GM19239 (cell line): ENCODE measurements around the gene CCM2L.
"Not testable (repeated sequence)": the region's sequence is repeated elsewhere in the genome, so short reads cannot be mapped to it uniquely, and the experiment has no call there.

ENCODE experiments used
- DNase-seq: peaks from one replicate; pipeline ENCODE4 v3.0.0; 2011; ENCODE audit warnings: low spot score; ENCODE audit not compliant: insufficient read length
- FAIRE-seq: peaks from 2 replicates; lab custom pipeline; 2011; peaks lifted over from hg19 to GRCh38; lab: Jason Lieb, UNC

CCM2L gene

DNA sequence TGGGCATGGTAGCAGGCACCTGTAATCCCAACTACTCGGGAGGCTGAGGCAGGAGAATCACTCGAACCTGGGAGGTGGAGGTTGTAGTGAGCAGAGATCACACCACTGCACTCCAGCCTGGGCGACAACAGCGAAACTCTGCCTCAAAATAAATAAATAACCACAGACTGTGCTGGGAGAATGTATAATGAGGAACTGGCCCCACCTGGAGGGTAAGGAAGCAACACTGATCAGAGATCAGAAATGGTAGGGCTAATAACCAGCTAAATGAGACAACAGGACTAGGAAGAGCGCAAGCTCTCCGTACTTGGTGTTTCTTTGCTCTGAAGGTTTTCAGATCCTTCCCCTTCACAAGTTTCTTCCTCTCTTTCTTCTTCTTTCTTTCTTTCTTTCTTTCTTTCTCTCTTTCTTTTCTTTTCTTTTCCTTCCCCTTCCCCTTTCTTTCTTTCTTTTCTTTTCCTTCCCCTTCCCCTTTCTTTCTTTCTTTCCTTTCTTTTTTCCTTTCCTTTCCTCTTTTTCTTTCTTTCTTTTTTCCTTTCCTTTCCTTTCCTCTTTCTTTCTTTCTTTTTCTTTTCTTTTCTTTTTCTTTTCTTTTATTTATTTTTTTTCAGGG is 14.6 kb downstream of the CCM2L start:
- FAIRE-seq (no peak), DNase-seq (no peak)

GRCh38 chr20:32027643-32028042 is 17.4 kb downstream of the CCM2L start:
- no peak for DNase-seq
- no peak for FAIRE-seq

- DNase-seq (no peak), FAIRE-seq (no peak)
Observed at GRCh38 chr20:32028647-32029372, 18.6 kb downstream of the CCM2L start.

- DNase-seq: no peak
- FAIRE-seq: no peak
Observed at GRCh38 chr20:32029561-32029960, 19.3 kb downstream of the CCM2L start.

DNA sequence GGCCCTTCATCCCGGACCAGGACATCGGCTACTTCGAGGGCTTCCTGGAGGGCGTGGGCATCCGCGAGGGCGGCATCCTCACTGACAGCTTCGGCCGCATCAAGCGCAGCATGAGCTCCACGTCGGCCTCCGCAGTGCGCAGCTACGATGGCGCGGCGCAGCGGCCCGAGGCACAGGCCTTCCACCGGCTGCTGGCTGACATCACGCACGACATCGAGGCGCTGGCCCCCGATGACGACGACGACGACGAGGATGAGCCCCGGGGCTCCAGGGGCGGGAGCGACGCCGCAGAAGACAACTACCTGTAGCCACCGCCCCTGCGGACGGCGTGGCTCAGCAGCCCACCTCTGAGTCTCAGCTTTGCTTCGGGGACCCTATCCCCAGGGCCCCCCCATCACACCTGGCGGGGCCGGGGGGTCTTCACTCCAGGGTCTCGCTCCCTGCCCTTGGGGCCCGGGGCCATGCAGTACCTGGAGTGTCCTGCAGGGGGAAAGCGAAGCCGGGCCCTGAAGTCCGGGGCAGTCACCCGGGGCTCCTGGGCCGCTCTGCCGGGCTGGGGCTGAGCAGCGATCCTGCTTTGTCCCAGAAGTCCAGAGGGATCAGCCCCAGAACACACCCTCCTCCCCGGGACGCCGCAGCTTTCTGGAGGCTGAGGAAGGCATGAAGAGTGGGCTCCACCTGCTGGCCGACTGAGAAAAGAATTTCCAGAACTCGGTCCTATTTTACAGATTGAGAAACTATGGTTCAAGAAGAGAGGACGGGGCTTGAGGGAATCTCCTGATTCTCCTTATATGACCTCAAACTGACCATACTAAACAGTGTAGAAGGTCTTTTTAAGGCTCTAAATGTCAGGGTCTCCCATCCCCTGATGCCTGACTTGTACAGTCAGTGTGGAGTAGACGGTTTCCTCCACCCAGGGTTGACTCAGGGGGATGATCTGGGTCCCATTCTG is 21.0 kb downstream of the CCM2L start:
- FAIRE-seq: peak; percentile 76

GRCh38 chr20:32033316-32033715 is 23.1 kb downstream of the CCM2L start:
- FAIRE-seq (no peak), DNase-seq (no peak)

More for the DNA sequence above, 21.0 kb downstream of the CCM2L start:
- DNase-seq: no peak

GRCh38 chr20:32033721-32034120 is 23.5 kb downstream of the CCM2L start:
- FAIRE-seq, DNase-seq: not testable (repeated sequence)

DNA sequence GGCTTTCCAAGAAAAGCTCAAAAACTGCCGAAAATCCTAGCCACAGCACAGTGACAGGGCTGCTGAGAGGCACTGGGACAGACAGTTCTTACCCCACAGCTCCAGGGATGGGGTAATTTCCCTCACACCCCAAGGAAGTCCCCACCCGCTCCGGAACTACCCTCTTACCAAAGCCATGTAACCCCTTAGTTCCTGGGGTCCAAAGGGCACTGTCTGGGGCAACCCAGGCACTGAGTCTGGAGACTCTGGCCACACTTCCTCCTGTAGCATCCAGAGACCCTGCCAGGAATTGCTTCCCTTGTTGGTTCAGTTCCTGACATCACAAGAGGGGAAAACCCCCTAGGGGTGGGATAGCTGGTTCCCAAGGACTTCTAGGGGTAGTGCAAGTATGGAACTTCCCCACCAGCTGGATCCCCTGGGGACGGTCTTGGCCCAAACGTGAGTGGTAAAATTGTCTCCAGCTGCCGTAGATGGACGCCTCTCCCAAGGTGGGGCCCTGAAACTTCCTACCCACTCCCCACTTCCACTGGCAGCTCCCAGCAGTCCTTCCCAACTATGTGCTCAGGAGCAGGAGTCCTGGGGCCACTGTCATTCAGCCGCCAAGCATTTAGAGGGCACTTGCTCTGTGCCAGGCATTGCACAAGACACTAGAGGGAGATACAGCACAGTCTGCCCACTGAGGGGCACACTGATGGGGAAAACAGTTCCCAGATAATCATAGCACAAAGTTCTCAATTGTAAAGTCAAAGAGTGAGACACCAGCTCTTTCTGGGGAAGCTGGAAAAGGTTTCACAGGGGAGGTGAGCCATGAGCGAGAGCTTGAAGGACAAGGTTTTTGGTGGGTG is 24.6 kb downstream of the CCM2L start:
- no peak for DNase-seq
- FAIRE-seq: no peak

- no peak for FAIRE-seq
- DNase-seq: no peak
Observed at GRCh38 chr20:32035426-32035779, 25.2 kb downstream of the CCM2L start.

GRCh38 chr20:32036252-32036651 is 26.0 kb downstream of the CCM2L start:
- FAIRE-seq (no peak), DNase-seq (no peak)

DNA sequence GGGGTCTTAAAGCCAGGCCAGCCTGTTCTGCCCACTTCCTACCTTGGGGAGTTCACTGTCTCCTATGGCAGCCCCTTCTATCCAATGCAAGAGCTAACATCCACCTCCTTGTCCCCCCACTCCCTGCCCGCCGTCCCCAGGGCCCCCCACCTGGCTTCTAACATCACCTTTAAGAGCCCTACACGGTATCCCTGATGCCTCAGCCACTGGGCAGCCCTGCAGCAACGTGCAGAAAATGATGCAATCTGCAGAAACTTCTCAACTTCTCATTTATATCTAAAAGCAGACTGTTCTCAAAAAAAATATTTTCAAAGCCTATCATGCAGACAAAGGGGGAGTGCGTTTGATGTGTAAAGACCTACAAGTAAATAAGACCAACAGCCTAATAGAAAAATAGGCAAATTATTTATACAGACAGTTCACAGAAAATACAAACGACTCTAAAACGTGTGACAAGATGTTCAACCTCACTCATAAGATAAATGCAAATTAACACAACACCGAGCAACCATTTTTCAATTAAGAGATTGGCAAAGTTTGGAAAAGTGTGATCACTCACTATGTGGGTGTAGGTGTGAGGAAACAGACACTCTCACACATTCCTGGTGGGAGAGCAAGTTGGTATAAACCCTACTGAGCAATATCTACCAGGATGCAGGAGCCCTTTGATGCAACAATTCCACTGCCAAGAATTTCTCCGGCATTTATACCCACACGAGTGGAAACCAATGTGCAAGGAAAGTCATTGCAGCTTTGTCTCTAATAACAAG is 26.7 kb downstream of the CCM2L start:
- FAIRE-seq (no peak), DNase-seq (no peak)

- no peak for DNase-seq
- FAIRE-seq: no peak
Observed at GRCh38 chr20:32037929-32038328, 27.7 kb downstream of the CCM2L start.

DNA sequence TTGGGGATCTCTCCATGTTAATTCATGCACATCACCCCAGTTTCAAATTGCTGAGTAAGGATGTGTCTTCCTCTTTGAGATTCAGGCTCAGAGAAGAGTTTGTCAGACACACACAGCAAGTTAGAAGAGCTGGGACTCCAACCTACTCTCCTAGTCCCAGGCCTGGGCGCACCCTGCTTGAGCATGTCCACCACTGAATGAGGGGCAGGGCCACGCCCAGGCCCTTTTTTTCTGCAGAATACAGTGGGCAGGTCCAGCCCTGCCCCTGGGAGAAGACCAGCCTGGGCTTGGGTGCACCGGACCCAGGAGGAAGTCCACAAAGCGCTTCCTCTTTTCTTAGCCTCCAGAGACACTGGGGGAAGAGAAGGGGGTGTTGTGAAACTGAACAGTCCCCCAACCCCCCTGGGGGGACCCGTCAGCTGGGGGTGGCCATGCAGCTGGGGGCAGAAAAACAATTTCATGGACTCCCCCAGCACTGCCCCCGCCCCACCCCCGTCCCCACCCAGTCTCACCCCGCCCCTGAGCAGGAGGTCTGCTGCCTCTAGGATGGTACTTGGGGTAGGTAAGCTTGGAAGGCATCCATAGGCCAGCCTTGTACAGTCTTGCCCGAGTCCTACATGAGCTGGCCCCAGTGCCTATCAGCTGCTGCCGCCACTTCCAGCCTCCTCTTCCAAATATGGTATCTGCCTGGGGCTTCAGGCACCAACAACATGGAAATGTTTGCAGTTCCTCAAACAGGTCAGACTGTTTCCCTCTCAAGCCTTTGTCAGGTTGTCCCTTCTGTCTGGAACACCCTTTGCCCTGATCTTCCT is 30.1 kb downstream of the CCM2L start:
- no peak for FAIRE-seq

GRCh38 chr20:32045999-32046398 is 35.8 kb downstream of the CCM2L start:
- DNase-seq: no peak

More for the DNA sequence above, 30.1 kb downstream of the CCM2L start:
- DNase-seq: no peak

GRCh38 chr20:32050324-32050841 is 40.1 kb downstream of the CCM2L start:
- FAIRE-seq (no peak), DNase-seq (no peak)

More at GRCh38 chr20:32045999-32046398, 35.8 kb downstream of the CCM2L start:
- FAIRE-seq: no peak

- no peak for DNase-seq
- FAIRE-seq: no peak
Observed at GRCh38 chr20:32050851-32051556, 40.8 kb downstream of the CCM2L start.

- no peak for DNase-seq
- FAIRE-seq: no peak
Observed at GRCh38 chr20:32051720-32052089, 41.5 kb downstream of the CCM2L start.
